Measurements from ENCODE around the gene PRSS37. TPM values are rescaled to one million over a fixed set of nuclear protein-coding genes. Genes with fewer than 3 reads are reported as not detected.
"Not testable (repeated sequence)": the region's sequence is repeated elsewhere in the genome, so short reads cannot be mapped to it uniquely, and the experiment has no call there.

The PRSS37 gene
- total RNA-seq, 3 donors from 2014 or later, result not detected

GRCh38 chr7:141840708-141841107 is 577 bp downstream of the PRSS37 start:
- H3K9me3 ChIP-seq, result no peaks in the 10 kb centered on the region
- no peak for DNase-seq (ENCODE audit: low spot score in 2 of 2)
- H3K4me1 ChIP-seq, result no peaks in the 10 kb centered on the region
- H3K36me3 ChIP-seq, result no peaks in the 10 kb centered on the region
- no peak overlapping the region for H3K4me3 ChIP-seq
- no peaks in the 10 kb centered on the region for H3K27me3 ChIP-seq
- no peak overlapping the region for H3K27ac ChIP-seq
- intact Hi-C loops (cut with DNase I; ENCODE audit: low total_unique reads), result no loop called here
- no peak for TF ChIP-seq POLR2AphosphoS5 (IDR thresholded peaks at IDR 0.05)
- no peak for TF ChIP-seq POLR2A (IDR thresholded peaks at IDR 0.05)
- no peak for TF ChIP-seq CTCF (IDR thresholded peaks at IDR 0.05)

GRCh38 chr7:141839256-141839655 is 2.0 kb downstream of the PRSS37 start:
- DNase-seq (ENCODE audit: low spot score in 2 of 2), result no peak
- no peaks in the 10 kb centered on the region for H3K9me3 ChIP-seq
- H3K4me3 ChIP-seq, result no peak overlapping the region
- H3K27ac ChIP-seq, result no peak overlapping the region
- H3K36me3 ChIP-seq, result no peaks in the 10 kb centered on the region
- no peaks in the 10 kb centered on the region for H3K4me1 ChIP-seq
- no peak for TF ChIP-seq POLR2AphosphoS5 (IDR thresholded peaks at IDR 0.05)
- TF ChIP-seq CTCF (IDR thresholded peaks at IDR 0.05), result no peak
- no peak for TF ChIP-seq POLR2A (IDR thresholded peaks at IDR 0.05)
- intact Hi-C loops (cut with DNase I; ENCODE audit: low total_unique reads), result no loop called here
- no peaks in the 10 kb centered on the region for H3K27me3 ChIP-seq

- H3K27me3 ChIP-seq, result no peaks in the 10 kb centered on the region
- TF ChIP-seq POLR2AphosphoS5 (IDR thresholded peaks at IDR 0.05) (no peak), POLR2A (IDR thresholded peaks at IDR 0.05) (no peak), CTCF (IDR thresholded peaks at IDR 0.05) (no peak)
- H3K9me3 ChIP-seq, result no peaks in the 10 kb centered on the region
- no peak overlapping the region for H3K4me3 ChIP-seq
- intact Hi-C loops (cut with DNase I; ENCODE audit: low total_unique reads), result no loop called here
- no peak for DNase-seq (ENCODE audit: low spot score in 2 of 2)
- H3K36me3 ChIP-seq, result no peaks in the 10 kb centered on the region
- no peaks in the 10 kb centered on the region for H3K4me1 ChIP-seq
- H3K27ac ChIP-seq, result no peak overlapping the region
Measured at GRCh38 chr7:141838581-141838980, 2.7 kb downstream of the PRSS37 start.

- intact Hi-C loops (cut with DNase I; ENCODE audit: low total_unique reads), result no loop called here
- TF ChIP-seq POLR2A (IDR thresholded peaks at IDR 0.05), result no peak
- TF ChIP-seq POLR2AphosphoS5 (IDR thresholded peaks at IDR 0.05), result no peak
- no peak for TF ChIP-seq CTCF (IDR thresholded peaks at IDR 0.05)
Measured at GRCh38 chr7:141837683-141838082, 3.6 kb downstream of the PRSS37 start.

GRCh38 chr7:141822432-141822831 is 18.9 kb downstream of the PRSS37 start:
- DNase-seq (ENCODE audit: low spot score in 2 of 2); H3K4me1 ChIP-seq; intact Hi-C loops (cut with DNase I; ENCODE audit: low total_unique reads); H3K36me3 ChIP-seq; H3K27ac ChIP-seq; H3K4me3 ChIP-seq; H3K27me3 ChIP-seq: not testable (repeated sequence)
- H3K9me3 ChIP-seq, result peaks cover 11 to 70% of the 10 kb centered on the region in 2 donors

More at GRCh38 chr7:141837683-141838082, 3.6 kb downstream of the PRSS37 start:
- Histone ChIP-seq H3K4me3 (no peak overlapping the region), H3K4me1 (no peaks in the 10 kb centered on the region), H3K27ac (no peak overlapping the region), H3K9me3 (no peaks in the 10 kb centered on the region), H3K36me3 (no peaks in the 10 kb centered on the region), H3K27me3 (no peaks in the 10 kb centered on the region)
- no peak for DNase-seq (ENCODE audit: low spot score in 2 of 2)

GRCh38 chr7:141820067-141820466 is 21.2 kb downstream of the PRSS37 start:
- DNase-seq (ENCODE audit: low spot score in 2 of 2), result no peak
- intact Hi-C loops (cut with DNase I; ENCODE audit: low total_unique reads), result no loop called here
- Histone ChIP-seq H3K9me3 (peaks cover 11 to 84% of the 10 kb centered on the region in 2 donors), H3K27me3 (no peaks in the 10 kb centered on the region), H3K4me3 (no peak overlapping the region), H3K27ac (no peak overlapping the region), H3K36me3 (no peaks in the 10 kb centered on the region), H3K4me1 (no peaks in the 10 kb centered on the region)
- TF ChIP-seq POLR2AphosphoS5 (IDR thresholded peaks at IDR 0.05) (no peak), CTCF (IDR thresholded peaks at IDR 0.05) (no peak), POLR2A (IDR thresholded peaks at IDR 0.05) (no peak)
